ENCODE results near the gene NPAS2. TPM values are rescaled to one million over a fixed set of nuclear protein-coding genes. Genes with fewer than 3 reads are reported as not detected.

Gene NPAS2
- total RNA-seq, 2 donors from 2014 or later = 24.2 to 45.8 TPM

DNA sequence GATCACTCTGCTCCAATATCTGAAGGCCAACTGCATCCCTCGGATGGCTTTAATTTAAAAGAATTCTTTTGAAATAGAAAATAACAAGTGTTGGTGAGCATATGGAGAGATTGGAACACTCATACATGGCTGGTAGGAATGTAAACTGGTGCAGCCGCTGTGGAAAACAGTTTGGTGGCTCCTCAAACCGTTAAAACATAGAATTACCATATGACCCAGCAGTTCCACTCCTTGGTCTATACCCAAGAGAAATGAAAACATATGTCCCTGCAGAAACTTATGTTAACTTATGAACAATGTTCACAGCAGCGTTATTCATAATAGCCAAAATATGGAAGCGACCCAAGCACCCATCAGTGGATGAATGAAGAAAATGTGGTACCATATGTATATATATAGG is 60.1 kb downstream of the NPAS2 start:
- Histone ChIP-seq H3K27ac (no peak overlapping the region), H3K9me3 (no peaks in the 10 kb centered on the region), H3K27me3 (replicated peaks; ENCODE audit: insufficient read depth) (no peaks in the 10 kb centered on the region), H3K4me3 (no peak overlapping the region), H3K4me1 (replicated peaks) (no peaks in the 10 kb centered on the region), H3K36me3 (no peaks in the 10 kb centered on the region)
- TF ChIP-seq POLR2A (IDR thresholded peaks at IDR 0.05) (no peak), CTCF (IDR thresholded peaks at IDR 0.05) (no peak), POLR2AphosphoS5 (IDR thresholded peaks at IDR 0.05) (no peak)
- no peak for DNase-seq (ENCODE audit: low spot score)
- WGBS = 91% methylated on average over 5 of the region's 5 CpGs
- intact Hi-C loops (cut with DNase I) = no loop called here

- DNase-seq (ENCODE audit: low spot score) = no peak
- intact Hi-C loops (cut with DNase I) = no loop called here
- TF ChIP-seq POLR2AphosphoS5 (IDR thresholded peaks at IDR 0.05) (no peak), CTCF (IDR thresholded peaks at IDR 0.05) (no peak), POLR2A (IDR thresholded peaks at IDR 0.05) (no peak)
- WGBS = 94% methylated on average over 7 of the region's 7 CpGs
- Histone ChIP-seq H3K9me3 (no peaks in the 10 kb centered on the region), H3K4me3 (no peak overlapping the region), H3K27me3 (replicated peaks; ENCODE audit: insufficient read depth) (no peaks in the 10 kb centered on the region), H3K27ac (no peak overlapping the region), H3K4me1 (replicated peaks) (no peaks in the 10 kb centered on the region), H3K36me3 (no peaks in the 10 kb centered on the region)
Observed at GRCh38 chr2:100880730-100881129, 60.8 kb downstream of the NPAS2 start.

DNA sequence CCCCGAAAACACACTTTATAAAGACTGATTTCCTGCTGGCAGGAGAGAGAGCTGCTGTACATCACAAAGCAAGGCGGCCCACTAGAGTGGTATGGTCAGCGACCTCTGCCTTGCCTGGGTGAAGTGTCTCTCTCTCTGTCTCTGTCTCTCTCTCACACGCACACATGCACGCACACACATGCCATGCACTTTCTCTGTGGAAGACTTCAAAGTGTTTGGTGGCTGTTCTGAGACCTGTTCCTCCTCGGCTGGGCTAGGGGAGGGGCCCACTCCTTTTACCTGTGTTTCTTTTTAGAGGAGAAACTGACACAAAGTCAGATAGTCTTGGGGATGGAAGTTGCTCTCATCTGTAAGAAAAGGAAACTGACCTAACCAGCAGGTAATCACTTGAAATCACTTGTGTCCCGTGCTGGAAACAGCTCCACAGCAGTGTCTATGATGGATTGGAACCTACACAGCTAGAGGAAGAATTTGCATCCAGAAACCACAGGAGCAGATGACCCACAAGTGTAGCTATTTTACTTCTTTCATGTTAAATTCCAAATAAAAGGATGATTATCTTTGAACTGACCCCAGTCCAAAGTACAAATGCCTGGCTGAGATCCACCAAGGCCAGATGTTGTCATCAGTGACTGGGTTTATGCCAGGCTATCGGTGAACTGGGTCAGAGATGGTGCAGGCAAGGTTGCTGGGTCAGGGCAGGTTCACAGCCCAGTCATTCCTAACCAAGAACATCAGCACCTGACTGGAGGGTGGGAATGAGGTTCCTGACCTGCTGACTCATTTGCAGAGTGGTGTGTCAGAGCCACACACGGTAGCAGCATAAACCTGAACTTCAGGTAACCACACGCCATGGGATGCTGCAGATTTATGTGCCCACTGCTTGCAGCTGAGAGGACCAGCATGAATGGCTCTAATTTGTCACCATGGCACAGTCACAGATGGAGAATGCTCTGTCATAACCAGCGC is 63.0 kb downstream of the NPAS2 start:
- intact Hi-C loops (cut with DNase I) = no loop called here
- no peak for DNase-seq (ENCODE audit: low spot score)
- H3K27me3 ChIP-seq (replicated peaks; ENCODE audit: insufficient read depth) = no peaks in the 10 kb centered on the region
- no peak overlapping the region for H3K4me3 ChIP-seq
- TF ChIP-seq POLR2A (IDR thresholded peaks at IDR 0.05) = no peak
- no peak for TF ChIP-seq POLR2AphosphoS5 (IDR thresholded peaks at IDR 0.05)
- no peak for TF ChIP-seq CTCF (IDR thresholded peaks at IDR 0.05)
- H3K36me3 ChIP-seq = no peaks in the 10 kb centered on the region
- no peaks in the 10 kb centered on the region for H3K9me3 ChIP-seq
- H3K4me1 ChIP-seq (replicated peaks) = no peaks in the 10 kb centered on the region
- H3K27ac ChIP-seq = no peak overlapping the region
- 71% methylated on average over 11 of the region's 11 CpGs for WGBS

- H3K36me3 ChIP-seq = no peaks in the 10 kb centered on the region
- WGBS = 55% methylated on average over 3 of the region's 3 CpGs
- H3K27ac ChIP-seq = no peak overlapping the region
- no peak for DNase-seq (ENCODE audit: low spot score)
- intact Hi-C loops (cut with DNase I) = no loop called here
- H3K4me1 ChIP-seq (replicated peaks) = no peaks in the 10 kb centered on the region
- no peaks in the 10 kb centered on the region for H3K9me3 ChIP-seq
- no peaks in the 10 kb centered on the region for H3K27me3 ChIP-seq (replicated peaks; ENCODE audit: insufficient read depth)
- H3K4me3 ChIP-seq = no peak overlapping the region
- TF ChIP-seq CTCF (IDR thresholded peaks at IDR 0.05) = no peak
- no peak for TF ChIP-seq POLR2AphosphoS5 (IDR thresholded peaks at IDR 0.05)
- TF ChIP-seq POLR2A (IDR thresholded peaks at IDR 0.05) = no peak
Observed at GRCh38 chr2:100884145-100884621, 64.2 kb downstream of the NPAS2 start.

DNA sequence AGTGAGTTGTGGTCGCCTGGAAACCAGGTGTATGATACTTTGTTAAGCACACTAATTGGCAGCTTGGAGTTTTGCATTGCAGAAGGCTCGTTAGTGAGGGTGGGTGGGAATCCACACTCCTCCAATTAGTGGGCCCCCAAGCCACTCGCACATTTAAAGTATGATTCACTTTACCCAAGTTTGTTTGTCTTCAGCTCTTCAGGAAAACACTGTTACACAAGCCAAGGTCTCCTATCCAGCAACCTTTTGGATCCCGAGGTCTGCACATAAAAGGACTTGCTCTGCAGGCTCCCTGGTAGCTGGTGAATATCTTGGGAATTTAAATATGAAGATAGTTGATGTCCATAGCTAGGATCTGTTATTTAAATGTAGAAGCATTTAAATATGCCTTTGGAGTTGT is 66.1 kb downstream of the NPAS2 start:
- no peak for DNase-seq (ENCODE audit: low spot score)
- Histone ChIP-seq H3K4me3 (no peak overlapping the region), H3K27ac (no peak overlapping the region), H3K36me3 (no peaks in the 10 kb centered on the region), H3K27me3 (replicated peaks; ENCODE audit: insufficient read depth) (no peaks in the 10 kb centered on the region), H3K4me1 (replicated peaks) (no peaks in the 10 kb centered on the region), H3K9me3 (no peaks in the 10 kb centered on the region)
- TF ChIP-seq POLR2AphosphoS5 (IDR thresholded peaks at IDR 0.05) (no peak), POLR2A (IDR thresholded peaks at IDR 0.05) (no peak), CTCF (IDR thresholded peaks at IDR 0.05) (no peak)
- 88% methylated on average over 4 of the region's 4 CpGs for WGBS
- intact Hi-C loops (cut with DNase I) = no loop called here
